GM19455 (cell line): ENCODE data around the gene ATAD3A.
"Not testable (repeated sequence)": the region's sequence is repeated elsewhere in the genome, so short reads cannot be mapped to it uniquely, and the experiment has no call there.

Experiments
- ATAC-seq: cut with Tn5 transposase; IDR thresholded peaks from one replicate; pipeline ENCODE4 v1.9.1; 2021; ENCODE audit not compliant: unreplicated experiment

The ATAD3A gene

GRCh38 chr1:1511533-1512285 lies at the start of gene ATAD3A:
ATAD3A (plus strand) TSS chr1:1512162; CDS start chr1:1512269, 107 bp downstream.
- ATAC-seq: peak; percentile 79

GRCh38 chr1:1462318-1462966 lies 49.5 kb upstream of the ATAD3A start:
- ATAC-seq: no peak

GRCh38 chr1:1463312-1463711 lies 48.6 kb upstream of the ATAD3A start:
- no peak for ATAC-seq

GRCh38 chr1:1468196-1468985 lies 43.6 kb upstream of the ATAD3A start:
- ATAC-seq: not testable (repeated sequence)

GRCh38 chr1:1470626-1471388 lies 41.2 kb upstream of the ATAD3A start:
- ATAC-seq: no peak

- ATAC-seq: peak; percentile 89
These were observed 40.4 kb upstream of the ATAD3A start, which contains the start of gene ATAD3B for GRCh38 chr1:1471389-1472052. ATAD3B (plus strand) TSS chr1:1471765; CDS start chr1:1471885, 120 bp downstream.

GRCh38 chr1:1472053-1472876 lies 39.7 kb upstream of the ATAD3A start:
- peak; percentile 28 for ATAC-seq

GRCh38 chr1:1476011-1476410 lies 36.0 kb upstream of the ATAD3A start:
- not testable (repeated sequence) for ATAC-seq

GRCh38 chr1:1477206-1477605 lies 34.8 kb upstream of the ATAD3A start:
- no peak for ATAC-seq

- ATAC-seq: no peak
These were observed 32.1 kb upstream of the ATAD3A start for GRCh38 chr1:1479547-1480487.

- ATAC-seq: not testable (repeated sequence)
These were observed 31.5 kb upstream of the ATAD3A start for GRCh38 chr1:1480488-1480867.

- not testable (repeated sequence) for ATAC-seq
These were observed 30.2 kb upstream of the ATAD3A start for GRCh38 chr1:1481811-1482210.

GRCh38 chr1:1482856-1483255 lies 29.1 kb upstream of the ATAD3A start:
- ATAC-seq: no peak

GRCh38 chr1:1483714-1484113 lies 28.2 kb upstream of the ATAD3A start:
- no peak for ATAC-seq

- not testable (repeated sequence) for ATAC-seq
These were observed 26.8 kb upstream of the ATAD3A start for GRCh38 chr1:1484976-1485750.

- ATAC-seq: not testable (repeated sequence)
These were observed 26.1 kb upstream of the ATAD3A start for GRCh38 chr1:1485755-1486317.

- ATAC-seq: no peak
These were observed 24.3 kb upstream of the ATAD3A start for GRCh38 chr1:1487701-1488100.
